Spleen (tissue), 11 donors: ENCODE measurements around the gene PARK7. TPM values are rescaled to one million over a fixed set of nuclear protein-coding genes. Genes with fewer than 3 reads are reported as not detected.

Experiments
- DNase-seq: peaks from one replicate; pipeline ENCODE4 v3.0.0-alpha.2; 2020
- H3K27ac ChIP-seq, 8 donors: fragments of 200-600 bp; sonication (generic) in 7 of 8; 1 replicate in 4 of 8; 2 replicates in 4 of 8; pipeline versions ENCODE4 v1.5.0 to v1.8.0; 2016 to 2021; ENCODE audit warnings: inconsistent platforms in 4 of 8, mild to moderate bottlenecking in 4 of 8, moderate library complexity in 1 of 8
- H3K27me3 ChIP-seq, 7 donors: fragments of 200-600 bp; sonication (generic) in 6 of 7; replicated peaks in 1 of 7; 1 replicate in 4 of 7; 2 replicates in 3 of 7; pipeline versions ENCODE4 v1.5.0 to v1.8.0; 2016 to 2021; ENCODE audit warnings: inconsistent platforms in 3 of 7, mild to moderate bottlenecking in 1 of 7
- H3K36me3 ChIP-seq, 6 donors: fragments of 200-600 bp; sonication (generic) in 5 of 6; 1 replicate in 4 of 6; 2 replicates in 2 of 6; pipeline versions ENCODE4 v1.5.0 to v1.8.0; 2016 to 2021; ENCODE audit warnings: inconsistent platforms in 2 of 6
- H3K4me1 ChIP-seq, 6 donors: fragments of 200-600 bp; sonication (generic) in 5 of 6; 1 replicate in 3 of 6; 2 replicates in 3 of 6; pipeline versions ENCODE4 v1.5.0 to v1.8.0; 2016 to 2021; ENCODE audit warnings: inconsistent platforms in 3 of 6
- H3K4me3 ChIP-seq, 8 donors: fragments of 200-600 bp; sonication (generic) in 7 of 8; 1 replicate in 4 of 8; 2 replicates in 4 of 8; pipeline versions ENCODE4 v1.5.0 to v1.8.0; 2016 to 2021; ENCODE audit warnings: inconsistent platforms in 4 of 8, mild to moderate bottlenecking in 4 of 8, moderate library complexity in 2 of 8
- H3K9me3 ChIP-seq, 8 donors: fragments of 200-600 bp; sonication (generic) in 7 of 8; 1 replicate in 4 of 8; 2 replicates in 4 of 8; pipeline versions ENCODE4 v1.5.0 to v1.8.0; 2016 to 2021; ENCODE audit warnings: inconsistent platforms in 4 of 8
- CTCF ChIP-seq, 11 experiments: fragments of 200-600 bp in 7 of 11; fragments of 450-650 bp in 4 of 11; sonication (generic) in 4 of 11; IDR thresholded peaks in 8 of 11; conservative IDR thresholded peaks in 3 of 11; 1 replicate in 7 of 11; 2 replicates in 4 of 11; pipeline versions ENCODE4 v1.4.0 to v1.8.0; 2016 to 2021; ENCODE audit warnings: antibody characterized with exemption in 11 of 11, inconsistent platforms in 4 of 11, mild to moderate bottlenecking in 1 of 11
- POLR2A ChIP-seq, 3 donors: fragments of 450-650 bp; IDR thresholded peaks; one replicate each; pipeline ENCODE4 v1.5.1; 2017; ENCODE audit warnings: antibody characterized with exemption in 3 of 3, mild to moderate bottlenecking in 1 of 3
- POLR2AphosphoS5 ChIP-seq, 3 donors: sonication (generic); formaldehyde crosslinking; IDR thresholded peaks; one replicate each; pipeline ENCODE4 v1.5.1; 2017; ENCODE audit warnings: antibody characterized with exemption in 3 of 3
- WGBS, 5 donors: extraction: QIAGEN DNeasy Blood & Tissue Kit in 3 of 5; methylation state at CpG; one replicate each; pipeline versions ENCODE4 v1.1.5 to v1.1.7; 2013 to 2018; 5-methylcytosine and 5-hydroxymethylcytosine counted together
- intact Hi-C: fragments of 100-400 bp; cut with DNase I; formaldehyde crosslinking; loops from one replicate; pipeline ENCODE4 v1.15.0; 2023; ENCODE audit warnings: low total_unique reads
- polyA plus RNA-seq, 3 donors: library from polyadenylated mRNA; stranded (reverse); fragments of 200-250 nt; gene quantifications; one replicate each; pipeline ENCODE4 v1.2.1, GENCODE V29; 2013
- total RNA-seq, 7 donors: library from RNA; depleted of rRNA in 3 of 7; stranded (reverse); fragments of >200 nt in 3 of 7; fragmentation: NEBNext Ultra II Directional in 4 of 7; extraction: Animal tissue kit (Norgen Biotek cat#: 25700) in 4 of 7; gene quantifications; one replicate each; pipeline versions ENCODE4 v1.1.0 to v1.2.1, GENCODE V29; 2016 to 2021
- donor health status: healthy with polysubstance abuse.
- donor health status: DM: no; HTN: no; CAD: no; lungs with moderate emphysema.
- donor health status: DM: no; HTN: no; CAD: no.
- donor health status: Bipolar disorder and iron deficiency.
- donor health status: healthy.
- donor health status: DM: no; HTN: no; CAD: no.
- donor health status: DM: yes; HTN: yes; CAD: no.

Gene PARK7
- total and polyA plus RNA-seq, 10 donors = 93.5 to 370 (median 174) TPM

GRCh38 chr1:8021676-8022266 is 60.3 kb downstream of the PARK7 start:
- DNase-seq = no peak
- WGBS, 5 donors = 90 to 93% (median 91%) methylated on average over 6 of the region's 6 CpGs
- H3K4me3 ChIP-seq = no peak overlapping the region
- intact Hi-C loops = no loop called here
- peaks cover 0 to 35% (median 21%) of the 10 kb centered on the region in 6 donors for H3K4me1 ChIP-seq
- no peak overlapping the region for H3K27ac ChIP-seq
- H3K36me3 ChIP-seq = no peaks in the 10 kb centered on the region
- H3K9me3 ChIP-seq = no peaks in the 10 kb centered on the region
- H3K27me3 ChIP-seq = peaks cover 0 to 31% (median 9%) of the 10 kb centered on the region in 7 donors
- TF ChIP-seq CTCF (IDR thresholded peaks at IDR 0.05 in 8 of 11, conservative IDR thresholded peaks at IDR 0.05 in 3 of 11) = no peak
- TF ChIP-seq POLR2AphosphoS5 (IDR thresholded peaks at IDR 0.05) = no peak
- no peak for TF ChIP-seq POLR2A (IDR thresholded peaks at IDR 0.05)

DNA sequence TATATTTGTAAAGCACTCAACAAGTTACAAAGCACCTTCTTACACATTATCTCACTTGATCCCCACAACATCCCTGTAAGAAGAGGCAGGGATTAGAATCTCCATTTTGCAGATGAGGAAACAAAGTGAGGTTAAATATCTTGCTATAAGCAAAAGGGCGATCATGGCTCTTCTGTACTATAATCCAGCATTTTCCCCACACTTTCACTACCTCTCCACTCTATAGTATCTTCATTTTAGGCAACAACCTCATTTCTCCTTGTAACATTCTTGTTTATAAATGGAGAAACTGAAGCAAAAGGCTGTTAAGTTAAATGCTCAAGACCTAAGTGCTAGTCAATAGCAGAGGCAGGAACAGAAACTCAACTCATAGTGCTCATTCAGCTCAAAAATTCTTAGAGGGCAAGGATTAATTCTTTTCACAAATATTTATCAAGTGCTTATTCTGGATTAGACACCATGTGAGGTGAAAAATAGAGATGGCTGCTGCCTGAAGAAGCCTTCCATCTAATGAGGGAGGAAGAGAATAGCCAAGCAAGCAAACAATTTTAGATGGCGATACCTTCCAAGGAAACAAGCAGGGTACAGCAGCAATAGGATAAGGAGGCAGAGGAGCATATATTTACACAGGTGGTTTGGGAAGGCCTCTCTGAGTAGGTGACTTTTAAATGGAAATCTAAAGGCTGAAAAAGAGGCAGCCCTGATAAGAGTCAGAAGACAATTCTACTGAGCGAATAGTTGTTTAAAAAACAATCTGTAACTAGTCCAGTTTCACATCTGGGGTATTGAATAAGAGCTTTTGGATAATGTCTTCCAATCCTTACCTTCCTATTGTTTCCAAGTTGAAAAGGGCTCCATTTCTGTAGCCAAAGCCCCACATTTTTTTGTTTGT is 61.1 kb downstream of the PARK7 start:
- peaks cover 0 to 40% (median 22%) of the 10 kb centered on the region in 6 donors for H3K4me1 ChIP-seq
- no peak overlapping the region for H3K27ac ChIP-seq
- intact Hi-C loops = no loop called here
- no peak for DNase-seq
- no peak for TF ChIP-seq POLR2A (IDR thresholded peaks at IDR 0.05)
- TF ChIP-seq CTCF (IDR thresholded peaks at IDR 0.05 in 8 of 11, conservative IDR thresholded peaks at IDR 0.05 in 3 of 11) = no peak
- TF ChIP-seq POLR2AphosphoS5 (IDR thresholded peaks at IDR 0.05) = no peak
- H3K27me3 ChIP-seq = peaks cover 0 to 39% (median 9%) of the 10 kb centered on the region in 7 donors
- no peak overlapping the region for H3K4me3 ChIP-seq
- H3K9me3 ChIP-seq = no peaks in the 10 kb centered on the region
- 91 to 98% (median 94%) methylated on average over 3 of the region's 3 CpGs for WGBS, 5 donors
- no peaks in the 10 kb centered on the region for H3K36me3 ChIP-seq

DNA sequence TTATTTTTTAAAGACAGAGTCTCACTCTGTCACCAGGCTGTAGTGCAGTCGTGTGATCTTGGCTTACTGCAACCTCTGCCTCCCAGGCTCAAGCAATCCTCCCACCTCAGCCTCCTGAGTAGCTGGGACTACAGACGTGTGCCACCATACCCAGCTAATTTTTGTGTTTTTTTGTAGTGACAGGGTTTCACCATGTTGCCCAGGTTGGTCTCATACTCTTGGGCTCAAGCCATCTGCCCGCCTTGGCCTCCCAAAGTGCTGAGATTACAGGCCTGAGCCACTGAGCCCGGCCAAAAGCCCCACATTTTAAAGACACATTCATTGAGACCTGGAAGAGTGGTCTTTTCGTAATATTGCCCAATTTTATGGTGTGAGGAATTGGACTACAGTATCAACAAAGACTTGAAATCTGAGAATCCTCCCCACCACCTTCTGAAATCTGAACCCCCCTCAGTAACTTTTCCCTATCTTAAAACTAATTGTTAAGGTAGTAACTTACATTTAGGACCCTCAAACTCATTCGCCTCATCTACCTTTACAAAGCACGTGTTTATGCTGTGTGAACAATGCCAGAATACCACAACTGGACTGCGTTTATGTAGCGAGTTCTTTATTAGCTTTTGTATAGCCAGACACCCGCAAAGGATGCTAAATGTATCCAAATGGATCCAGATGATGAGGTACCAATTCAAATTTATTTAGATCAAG is 61.9 kb downstream of the PARK7 start:
- Histone ChIP-seq H3K27me3 (peaks cover 0 to 39% (median 9%) of the 10 kb centered on the region in 7 donors), H3K9me3 (no peaks in the 10 kb centered on the region), H3K36me3 (no peaks in the 10 kb centered on the region), H3K4me3 (no peak overlapping the region), H3K27ac (no peak overlapping the region), H3K4me1 (peaks cover 0 to 43% (median 22%) of the 10 kb centered on the region in 6 donors)
- DNase-seq = no peak
- intact Hi-C loops = no loop called here
- no peak for TF ChIP-seq POLR2AphosphoS5 (IDR thresholded peaks at IDR 0.05)
- TF ChIP-seq POLR2A (IDR thresholded peaks at IDR 0.05) = no peak
- TF ChIP-seq CTCF (IDR thresholded peaks at IDR 0.05 in 8 of 11, conservative IDR thresholded peaks at IDR 0.05 in 3 of 11) = no peak
- WGBS, 5 donors = 88 to 94% (median 92%) methylated on average over 10 of the region's 10 CpGs
